OCI-LY7 (cell line): ENCODE data around the gene SNX13.

ENCODE experiments used
- EZH2phosphoT487 ChIP-seq: fragments of 200-600 bp; sonication (generic); IDR thresholded peaks from 2 replicates; pipeline ENCODE4 v1.6.1; 2018; ENCODE audit warnings: low read depth, borderline replicate concordance, mild to moderate bottlenecking, mixed run types, antibody characterized with exemption, low read length, moderate library complexity, mixed read lengths
- TF ChIP-seq, protein P1 (sequence below): fragments of 200-600 bp; sonication (generic); conservative IDR thresholded peaks from 2 replicates; pipeline ENCODE4 v1.5.1; 2014; ENCODE audit warnings: mild to moderate bottlenecking, antibody characterized with exemption, low read length, moderate library complexity, mixed read lengths

DNA sequence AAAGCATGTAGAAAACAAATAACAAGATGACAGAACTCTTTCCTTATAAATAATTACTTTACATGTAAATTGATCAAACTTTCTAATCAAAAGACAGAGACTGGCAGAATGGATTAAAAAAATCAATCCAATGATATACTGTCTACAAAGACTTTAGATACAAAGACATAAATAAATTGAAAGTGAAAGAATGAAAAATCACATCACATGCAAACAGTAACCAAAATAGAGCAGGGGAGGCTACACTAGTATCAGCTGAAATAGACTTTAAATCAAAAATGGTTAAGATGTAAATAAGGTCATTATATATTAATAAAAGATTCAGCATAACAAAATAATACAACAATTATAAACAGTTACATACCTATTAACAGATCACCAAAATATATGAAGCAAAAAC, 97.3 kb downstream of the SNX13 start:
- TF ChIP-seq, protein P1, sequence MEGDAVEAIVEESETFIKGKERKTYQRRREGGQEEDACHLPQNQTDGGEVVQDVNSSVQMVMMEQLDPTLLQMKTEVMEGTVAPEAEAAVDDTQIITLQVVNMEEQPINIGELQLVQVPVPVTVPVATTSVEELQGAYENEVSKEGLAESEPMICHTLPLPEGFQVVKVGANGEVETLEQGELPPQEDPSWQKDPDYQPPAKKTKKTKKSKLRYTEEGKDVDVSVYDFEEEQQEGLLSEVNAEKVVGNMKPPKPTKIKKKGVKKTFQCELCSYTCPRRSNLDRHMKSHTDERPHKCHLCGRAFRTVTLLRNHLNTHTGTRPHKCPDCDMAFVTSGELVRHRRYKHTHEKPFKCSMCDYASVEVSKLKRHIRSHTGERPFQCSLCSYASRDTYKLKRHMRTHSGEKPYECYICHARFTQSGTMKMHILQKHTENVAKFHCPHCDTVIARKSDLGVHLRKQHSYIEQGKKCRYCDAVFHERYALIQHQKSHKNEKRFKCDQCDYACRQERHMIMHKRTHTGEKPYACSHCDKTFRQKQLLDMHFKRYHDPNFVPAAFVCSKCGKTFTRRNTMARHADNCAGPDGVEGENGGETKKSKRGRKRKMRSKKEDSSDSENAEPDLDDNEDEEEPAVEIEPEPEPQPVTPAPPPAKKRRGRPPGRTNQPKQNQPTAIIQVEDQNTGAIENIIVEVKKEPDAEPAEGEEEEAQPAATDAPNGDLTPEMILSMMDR, result no peak
- TF ChIP-seq EZH2phosphoT487, result no peak
